GM21717 (cell line): ENCODE measurements around the gene NOXA1.
"Not testable (repeated sequence)": the region's sequence is repeated elsewhere in the genome, so short reads cannot be mapped to it uniquely, and the experiment has no call there.

Source experiments
- ATAC-seq: cut with Tn5 transposase; IDR thresholded peaks from one replicate; pipeline ENCODE4 v1.9.1; 2021; ENCODE audit warnings: mild to moderate bottlenecking, moderate library complexity; ENCODE audit not compliant: unreplicated experiment

Gene NOXA1

GRCh38 chr9:137437691-137438590 is 14.7 kb downstream of the NOXA1 start:
- ATAC-seq, result no peak

GRCh38 chr9:137438591-137439157 is 15.5 kb downstream of the NOXA1 start:
- no peak for ATAC-seq

- ATAC-seq, result no peak
Observed at GRCh38 chr9:137439158-137439714, 16.0 kb downstream of the NOXA1 start.

- no peak for ATAC-seq
Observed at GRCh38 chr9:137441289-137441934, 18.2 kb downstream of the NOXA1 start, which contains the start of gene ENTPD8. TSS of gene ENTPD8 (minus strand) at chr9:137441357. CDS start at chr9:137438285, 3,072 bp downstream.

GRCh38 chr9:137441935-137442321 is 18.7 kb downstream of the NOXA1 start:
- no peak for ATAC-seq

GRCh38 chr9:137444106-137444790 is 21.1 kb downstream of the NOXA1 start:
- no peak for ATAC-seq

- no peak for ATAC-seq
Observed at GRCh38 chr9:137445275-137445807, 22.1 kb downstream of the NOXA1 start.

- ATAC-seq, result no peak
Observed at GRCh38 chr9:137445930-137446431, 22.8 kb downstream of the NOXA1 start.

- ATAC-seq, result no peak
Observed at GRCh38 chr9:137446851-137447471, 23.8 kb downstream of the NOXA1 start.

GRCh38 chr9:137447722-137448601 is 24.8 kb downstream of the NOXA1 start:
- no peak for ATAC-seq

- no peak for ATAC-seq
Observed at GRCh38 chr9:137448602-137448962, 25.4 kb downstream of the NOXA1 start.

GRCh38 chr9:137449081-137449844 is 26.1 kb downstream of the NOXA1 start:
- no peak for ATAC-seq

GRCh38 chr9:137449931-137450538 is 26.8 kb downstream of the NOXA1 start:
- ATAC-seq, result no peak

GRCh38 chr9:137450539-137451222 is 27.5 kb downstream of the NOXA1 start:
- ATAC-seq, result not testable (repeated sequence)

GRCh38 chr9:137451264-137452005 is 28.2 kb downstream of the NOXA1 start:
- not testable (repeated sequence) for ATAC-seq

GRCh38 chr9:137452006-137452760 is 29.0 kb downstream of the NOXA1 start:
- no peak for ATAC-seq
